Measurements from ENCODE around the gene ASAP3. TPM values are rescaled to one million over a fixed set of nuclear protein-coding genes. Genes with fewer than 3 reads are reported as not detected.

Gene ASAP3
- total RNA-seq, 1 donor from 2014 or later = 3.9 TPM

DNA sequence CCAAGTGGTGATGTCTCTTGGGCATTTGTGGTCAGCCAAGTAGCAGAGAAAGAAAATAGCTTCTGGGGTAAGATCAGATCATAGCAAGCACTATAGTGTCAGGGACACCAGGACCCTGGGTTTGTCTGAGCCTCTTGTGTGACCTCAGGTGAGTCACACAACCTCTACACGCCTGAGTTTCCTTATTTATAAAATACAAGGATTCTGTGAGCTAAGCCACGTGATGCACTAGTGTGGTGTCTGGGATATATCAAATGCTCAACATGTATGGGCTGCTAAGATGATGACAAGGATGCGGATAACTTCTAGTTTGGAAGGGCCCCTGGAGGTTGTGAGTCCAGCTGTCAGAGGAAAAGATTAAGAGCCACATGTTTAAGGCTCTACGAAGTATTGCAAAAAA, 89.8 kb downstream of the ASAP3 start:
- peaks cover 97% of the 10 kb centered on the region for H3K27me3 ChIP-seq
- H2AFZ ChIP-seq (replicated peaks) = no peak overlapping the region
- Mint-ChIP-seq H3K27ac (peak overlapping the region; percentile 36), H3K4me1 (peaks cover 30% of the 10 kb centered on the region), H3K9me3 (peaks cover 3% of the 10 kb centered on the region), H3K4me3 (no peak overlapping the region), H3K27me3 (ENCODE audit: insufficient read depth, low read depth) (peaks cover 19% of the 10 kb centered on the region), H3K36me3 (peaks cover 5% of the 10 kb centered on the region)
- H3K79me2 ChIP-seq (ENCODE audit: low read depth) = no peaks in the 10 kb centered on the region
- no peak overlapping the region for H3K27ac ChIP-seq
- no peak overlapping the region for H3K4me3 ChIP-seq
- no peak overlapping the region for H3K9ac ChIP-seq
- H3K4me1 ChIP-seq = peaks cover 8% of the 10 kb centered on the region
- no peaks in the 10 kb centered on the region for H3K9me3 ChIP-seq (ENCODE audit: low read depth)
- no peak for TF ChIP-seq EZH2phosphoT487 (IDR thresholded peaks at IDR 0.05)
- TF ChIP-seq EZH2 (IDR thresholded peaks at IDR 0.05) = no peak
- no peaks in the 10 kb centered on the region for H3K36me3 ChIP-seq
- no peak for DNase-seq (ENCODE audit: low spot score)
- H3K4me2 ChIP-seq = no peak overlapping the region
- H3F3A ChIP-seq (ENCODE audit: low read depth) = peaks cover 17% of the 10 kb centered on the region
- no peaks in the 10 kb centered on the region for H4K20me1 ChIP-seq (ENCODE audit: low read depth)

DNA sequence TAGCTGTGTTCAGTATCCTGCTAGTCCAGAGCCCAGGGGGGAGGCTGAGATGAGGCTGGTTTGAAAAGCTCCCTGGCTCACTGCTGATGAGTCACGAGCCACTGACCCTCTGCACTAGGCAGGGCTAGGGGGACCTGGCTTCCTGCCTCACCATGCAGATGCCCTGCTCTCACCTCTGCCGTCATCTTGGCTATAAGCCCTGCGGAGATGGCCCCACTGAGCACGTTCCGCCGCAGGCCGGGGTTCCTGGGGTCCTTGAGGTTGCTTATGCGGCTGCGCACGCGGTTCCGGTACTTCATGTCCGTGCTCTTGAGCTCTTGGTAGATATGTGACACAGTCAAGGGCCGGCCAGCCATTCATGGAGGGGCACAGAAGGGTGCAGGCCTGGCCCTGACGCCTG, 90.3 kb downstream of the ASAP3 start:
- Histone ChIP-seq H3K27ac (no peak overlapping the region), H3K4me3 (no peak overlapping the region), H3K4me1 (peaks cover 8% of the 10 kb centered on the region), H4K20me1 (ENCODE audit: low read depth) (no peaks in the 10 kb centered on the region), H3K36me3 (no peaks in the 10 kb centered on the region), H3K27me3 (peaks cover 97% of the 10 kb centered on the region), H3K4me2 (no peak overlapping the region), H3K79me2 (ENCODE audit: low read depth) (no peaks in the 10 kb centered on the region), H2AFZ (replicated peaks) (no peak overlapping the region), H3K9ac (no peak overlapping the region), H3F3A (ENCODE audit: low read depth) (peaks cover 17% of the 10 kb centered on the region), H3K9me3 (ENCODE audit: low read depth) (no peaks in the 10 kb centered on the region)
- Mint-ChIP-seq H3K9me3 (peaks cover 3% of the 10 kb centered on the region), H3K27ac (peak overlapping the region; percentile 36), H3K36me3 (peaks cover 5% of the 10 kb centered on the region), H3K27me3 (ENCODE audit: insufficient read depth, low read depth) (peaks cover 17% of the 10 kb centered on the region), H3K4me3 (no peak overlapping the region), H3K4me1 (peaks cover 30% of the 10 kb centered on the region)
- no peak for DNase-seq (ENCODE audit: low spot score)
- TF ChIP-seq EZH2 (IDR thresholded peaks at IDR 0.05) (no peak), CTCF (IDR thresholded peaks at IDR 0.05) (no peak), EZH2phosphoT487 (IDR thresholded peaks at IDR 0.05) (no peak)

DNA sequence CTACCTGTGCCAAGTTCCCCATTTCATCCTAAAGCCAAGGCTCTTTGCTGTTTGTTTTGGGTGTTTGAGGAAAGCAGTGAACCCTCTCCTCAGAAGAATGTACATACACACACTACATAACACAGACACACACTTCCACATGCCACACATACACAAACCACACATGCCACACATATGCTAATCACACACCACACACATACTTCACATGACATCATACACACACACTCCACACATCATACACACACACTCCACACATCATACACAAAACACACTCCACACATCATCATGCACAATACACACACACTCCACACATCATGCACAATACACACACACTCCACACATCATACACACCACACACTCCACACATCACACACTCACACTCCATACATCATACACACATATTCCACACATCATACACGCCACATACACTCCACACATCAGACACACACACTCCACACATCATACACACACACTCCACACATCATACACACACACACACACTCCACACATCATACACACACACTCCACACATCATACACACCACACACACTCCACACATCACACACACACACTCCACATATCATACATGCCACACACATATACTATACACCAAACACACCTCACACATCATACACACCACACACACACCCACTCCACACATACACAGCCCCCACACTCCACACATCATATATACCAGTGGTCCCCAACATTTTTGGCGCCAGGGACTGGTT, 91.7 kb downstream of the ASAP3 start:
- peaks cover 16% of the 10 kb centered on the region for H3K27me3 Mint-ChIP-seq (ENCODE audit: insufficient read depth, low read depth)
- peaks cover 97% of the 10 kb centered on the region for H3K27me3 ChIP-seq

More for the DNA sequence above, 91.7 kb downstream of the ASAP3 start:
- no peak for DNase-seq (ENCODE audit: low spot score)
- H3F3A ChIP-seq (ENCODE audit: low read depth) = peaks cover 17% of the 10 kb centered on the region
- peaks cover 8% of the 10 kb centered on the region for H3K4me1 ChIP-seq
- H3K27ac ChIP-seq = no peak overlapping the region
- no peak overlapping the region for H3K27ac Mint-ChIP-seq
- no peaks in the 10 kb centered on the region for H3K9me3 ChIP-seq (ENCODE audit: low read depth)
- H3K36me3 Mint-ChIP-seq = peaks cover 4% of the 10 kb centered on the region
- H3K36me3 ChIP-seq = no peaks in the 10 kb centered on the region
- H3K4me3 Mint-ChIP-seq = no peak overlapping the region
- no peaks in the 10 kb centered on the region for H4K20me1 ChIP-seq (ENCODE audit: low read depth)
- no peak overlapping the region for H2AFZ ChIP-seq (replicated peaks)
- H3K4me3 ChIP-seq = no peak overlapping the region
- H3K4me2 ChIP-seq = no peak overlapping the region
- no peak for TF ChIP-seq CTCF (IDR thresholded peaks at IDR 0.05)
- TF ChIP-seq EZH2phosphoT487 (IDR thresholded peaks at IDR 0.05) = no peak
- no peak for TF ChIP-seq EZH2 (IDR thresholded peaks at IDR 0.05)
- H3K4me1 Mint-ChIP-seq = peaks cover 30% of the 10 kb centered on the region
- no peaks in the 10 kb centered on the region for H3K79me2 ChIP-seq (ENCODE audit: low read depth)
- H3K9ac ChIP-seq = no peak overlapping the region
- peaks cover 3% of the 10 kb centered on the region for H3K9me3 Mint-ChIP-seq

Data from neural progenitor cell (in vitro differentiated cells).